Measurements from ENCODE around the gene EPHB3. TPM values are rescaled to one million over a fixed set of nuclear protein-coding genes. Genes with fewer than 3 reads are reported as not detected.

The EPHB3 gene
- total RNA-seq, 1 donor from 2014 or later = 33.7 TPM

DNA sequence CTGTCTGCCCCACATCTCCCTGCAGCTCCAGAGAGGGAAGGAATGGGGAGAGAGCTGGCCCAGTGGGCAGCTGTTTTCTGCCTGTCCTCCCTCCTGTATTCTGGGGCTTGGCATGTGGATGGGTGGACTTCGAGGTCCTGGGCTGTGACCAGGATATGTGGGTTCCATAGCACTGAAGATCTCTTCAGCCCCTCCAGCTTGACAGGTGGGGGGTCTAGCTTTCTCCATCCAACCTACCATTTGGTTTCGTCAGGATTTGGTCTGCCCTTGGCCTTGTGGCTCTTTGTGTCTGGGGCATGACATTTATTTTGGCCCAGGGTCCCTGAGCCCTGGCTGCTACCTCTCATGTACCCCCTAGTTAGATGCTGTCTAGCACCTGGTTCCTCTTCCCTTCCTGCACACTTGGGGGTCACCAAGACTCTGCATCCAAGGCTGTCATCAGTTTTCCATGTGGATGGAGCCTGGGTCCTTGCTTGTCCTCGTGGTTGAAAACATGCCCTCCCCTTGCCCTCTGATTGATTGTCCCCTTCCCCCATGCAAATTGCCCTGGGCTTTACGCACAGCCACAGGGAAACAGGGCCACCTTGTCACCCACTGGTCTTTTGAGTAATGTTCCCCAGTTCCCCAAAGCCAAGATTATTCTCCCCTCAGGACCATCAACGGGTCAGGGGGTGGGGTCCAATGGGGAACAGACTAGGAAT, 3.2 kb downstream of the EPHB3 start:
- no peak for DNase-seq

DNA sequence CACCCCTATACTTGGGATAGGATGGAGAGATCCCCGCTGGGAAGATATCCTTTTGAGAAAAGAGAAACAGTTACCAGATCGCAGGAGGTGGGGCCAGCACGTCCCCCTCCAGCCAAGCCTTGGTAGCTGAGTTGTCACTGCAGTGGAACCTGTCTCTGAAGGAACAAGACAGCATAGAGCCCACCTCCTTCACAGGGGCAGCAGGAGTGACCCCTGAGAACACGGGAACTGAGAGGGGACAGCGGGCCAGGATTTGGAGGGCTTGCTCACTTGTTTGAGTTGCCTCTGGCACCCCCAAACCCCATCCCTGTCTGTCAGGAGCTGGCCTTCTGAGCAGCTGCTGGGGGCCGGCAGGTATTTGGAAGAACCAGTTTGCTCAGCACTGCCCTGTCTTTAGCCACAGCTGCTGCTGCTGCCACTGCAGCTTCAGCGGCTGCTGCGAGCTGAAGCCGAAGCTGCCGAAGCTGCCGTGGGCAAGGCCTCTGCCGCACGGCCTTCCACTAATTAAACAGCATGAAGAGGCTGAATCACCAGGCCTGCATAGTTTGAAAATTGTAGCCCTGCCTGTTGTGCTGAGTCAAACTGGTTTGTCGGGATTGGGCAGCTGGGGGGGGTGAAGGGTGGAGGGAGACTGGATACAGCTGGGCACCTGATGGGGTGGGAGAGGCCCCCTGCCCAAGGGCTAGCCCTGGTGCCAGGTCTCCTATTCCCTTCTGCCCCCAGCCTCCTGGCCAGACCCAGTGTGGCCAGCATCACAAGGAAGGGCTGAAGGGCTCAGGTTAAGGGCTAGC, 4.0 kb downstream of the EPHB3 start:
- peak; percentile 75 for DNase-seq

DNA sequence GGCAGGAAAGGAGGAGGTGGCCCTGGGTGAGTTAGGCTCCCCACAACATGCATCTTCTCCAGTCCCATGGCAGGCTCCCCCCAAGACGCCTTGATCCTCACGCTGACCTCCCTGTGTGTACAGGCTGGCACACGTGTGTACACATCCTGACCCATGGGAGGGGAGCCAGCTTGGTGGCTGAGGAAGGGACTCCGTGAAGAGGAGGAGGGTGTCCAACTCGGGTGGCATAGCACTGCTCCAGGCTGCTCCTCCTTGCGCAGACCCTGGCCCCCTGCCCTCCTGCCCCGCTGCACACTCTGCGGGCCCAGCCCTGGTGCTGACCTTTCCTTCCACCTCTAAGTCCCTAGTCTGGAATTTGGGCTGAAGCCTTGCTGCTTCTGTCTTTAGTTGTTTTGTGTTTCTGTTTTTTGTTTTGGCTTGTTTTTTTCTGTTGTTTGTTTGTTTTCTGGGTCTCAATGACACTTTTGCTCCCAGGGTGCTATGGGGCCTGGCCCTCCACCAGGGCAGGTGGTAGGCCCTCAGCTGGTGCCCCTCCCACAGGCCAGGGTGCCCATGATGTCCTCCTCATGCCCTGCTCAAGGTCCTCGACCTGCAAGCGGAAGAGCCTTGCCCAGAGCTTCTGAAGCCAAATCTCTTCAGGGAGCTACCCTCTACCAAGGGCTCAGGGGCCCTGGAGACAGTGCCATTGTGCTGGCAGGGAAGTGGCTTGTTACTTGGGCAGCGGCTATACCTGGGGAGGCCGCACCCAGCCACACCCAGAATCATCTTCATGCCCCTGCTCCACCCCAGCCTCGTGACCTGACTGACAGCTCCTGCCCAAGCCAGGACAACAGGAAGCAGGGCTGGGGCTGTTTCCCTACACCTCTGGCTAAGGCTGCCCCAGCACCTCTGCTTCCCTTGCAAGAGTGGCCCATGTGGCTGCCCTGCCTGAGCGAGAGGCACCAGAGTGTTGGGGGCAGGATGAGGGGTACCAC, 5.1 kb downstream of the EPHB3 start:
- no peak for DNase-seq

DNA sequence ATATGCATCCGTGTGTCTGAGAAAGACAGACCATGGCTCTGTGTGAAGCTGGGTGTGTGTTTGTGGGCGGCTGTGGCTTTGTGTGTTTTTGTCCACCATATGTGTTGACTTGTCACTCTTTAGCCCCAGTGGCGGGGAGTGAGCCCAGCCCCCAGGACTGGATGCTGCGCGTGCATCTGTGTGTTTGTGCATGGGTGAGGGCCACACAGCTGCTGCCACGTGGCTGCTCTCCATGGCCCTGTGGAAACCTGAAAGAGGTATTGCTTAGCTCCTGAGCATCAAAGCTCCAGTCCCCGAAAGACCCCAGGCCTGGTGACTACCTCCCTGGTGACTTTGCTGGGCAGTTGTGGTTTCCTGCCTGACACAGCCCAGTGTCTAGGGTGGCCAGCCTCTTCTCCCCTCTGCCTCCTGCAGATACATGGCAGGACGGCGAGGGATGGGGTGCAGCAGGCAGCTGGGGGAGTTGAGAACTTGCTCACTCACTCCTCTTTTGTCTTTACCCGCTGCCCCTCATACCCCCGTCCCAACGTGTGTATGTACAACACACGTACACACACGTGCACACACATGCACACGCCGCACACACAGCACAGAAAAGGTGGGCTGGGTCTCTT, 6.5 kb downstream of the EPHB3 start:
- DNase-seq = no peak

DNA sequence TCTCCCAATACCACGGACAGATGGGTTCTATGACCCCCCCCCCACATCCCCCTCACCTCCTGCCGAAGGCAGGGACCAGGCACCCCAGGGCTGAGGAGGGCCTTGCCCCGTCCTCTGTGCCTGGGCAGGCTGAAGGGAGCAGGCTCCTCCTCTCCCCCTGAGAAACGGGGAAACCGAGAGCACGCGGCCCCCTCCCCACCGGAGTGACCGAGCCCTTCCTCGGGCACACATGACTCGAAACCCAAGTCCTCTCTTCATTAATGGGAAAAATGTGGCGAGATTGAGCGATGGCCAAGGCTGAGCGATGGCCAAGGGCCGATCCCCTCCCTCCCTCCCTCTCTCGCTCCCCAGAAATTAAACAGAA, 7.0 kb downstream of the EPHB3 start:
- DNase-seq = no peak

DNA sequence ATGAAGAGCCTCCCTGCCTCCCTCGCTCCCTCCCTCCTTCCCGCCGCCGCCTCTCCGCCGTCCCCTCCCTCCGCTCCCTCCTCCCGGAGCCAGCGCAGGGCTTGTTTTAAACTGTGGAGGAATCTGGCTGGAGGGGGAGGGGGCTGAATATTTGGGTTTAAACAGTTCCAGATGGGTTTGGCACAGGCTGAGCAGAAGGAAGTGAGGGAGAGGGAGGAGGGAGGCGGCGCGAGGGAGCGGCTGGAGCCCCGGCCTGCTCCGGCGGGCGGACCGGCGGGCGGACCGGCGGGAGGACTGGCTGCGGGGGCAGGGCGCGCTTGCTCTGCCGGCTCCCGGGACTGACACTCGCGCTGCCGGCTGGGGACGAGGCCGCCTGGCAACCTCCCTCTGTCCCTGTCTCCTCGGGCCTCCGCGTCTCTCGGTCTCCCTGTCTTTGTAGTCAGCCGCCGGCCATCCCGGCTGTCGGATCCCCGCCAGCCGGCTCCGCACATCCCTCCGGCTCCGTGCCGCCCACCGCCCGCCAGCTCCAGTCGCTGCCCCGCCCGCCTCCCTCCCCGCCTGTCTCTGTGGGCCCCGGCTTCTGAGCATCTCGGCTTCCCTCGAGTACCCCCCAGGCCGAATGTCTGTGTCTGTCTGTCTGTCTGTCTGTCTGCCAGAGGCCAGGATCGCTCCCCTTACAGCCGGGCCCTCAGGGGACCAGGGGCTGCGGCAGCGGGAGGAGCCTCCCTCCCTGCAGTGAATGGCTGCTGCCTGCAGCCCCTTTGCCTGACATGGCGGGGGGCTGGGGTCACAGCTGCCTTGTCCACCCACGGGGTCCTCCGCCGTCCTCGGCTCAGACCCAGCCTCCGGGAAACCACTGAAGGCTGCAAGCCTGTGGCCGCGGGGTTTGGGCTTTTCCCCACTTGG, 7.6 kb downstream of the EPHB3 start:
- DNase-seq = peak; percentile 99

DNA sequence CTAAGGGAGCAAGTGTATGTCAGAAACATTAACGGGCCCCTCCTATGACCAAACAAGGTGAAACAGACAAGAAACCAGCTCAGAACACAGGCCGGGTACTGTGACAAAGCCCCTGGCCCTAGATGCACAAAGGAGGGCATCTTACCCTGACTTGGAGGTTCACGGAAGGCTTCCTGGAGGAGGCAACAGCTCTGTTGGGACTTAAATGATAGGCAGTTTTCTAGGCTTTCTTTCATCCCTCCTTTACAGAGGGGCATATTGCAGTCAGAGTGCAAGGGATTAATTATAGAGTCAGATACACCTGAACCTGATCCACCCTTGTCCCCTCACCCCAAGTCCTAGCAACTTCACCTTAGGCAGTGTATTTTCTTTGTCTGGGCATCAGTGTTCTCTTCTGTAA, 8.4 kb downstream of the EPHB3 start:
- DNase-seq = no peak

DNA sequence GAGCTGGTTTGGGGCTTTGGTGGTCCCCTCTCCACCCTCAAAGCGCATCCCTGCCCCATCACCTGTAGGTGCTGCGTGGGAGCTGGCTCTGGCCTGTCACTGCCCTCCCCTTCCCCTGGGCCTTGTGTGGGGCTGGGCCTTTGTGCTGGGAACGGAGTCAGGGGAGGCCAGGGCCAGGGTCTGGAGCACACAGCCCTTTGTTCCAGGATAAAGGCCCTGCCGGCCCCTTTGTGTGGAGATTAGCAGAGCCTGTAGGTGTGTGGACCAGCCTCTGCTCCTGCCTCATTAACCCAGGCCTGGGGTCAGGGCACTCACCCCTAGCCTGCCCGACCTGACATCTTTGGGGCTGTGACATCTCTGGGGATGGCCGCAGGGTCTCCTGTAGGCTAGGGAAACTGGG, 8.9 kb downstream of the EPHB3 start:
- no peak for DNase-seq

DNA sequence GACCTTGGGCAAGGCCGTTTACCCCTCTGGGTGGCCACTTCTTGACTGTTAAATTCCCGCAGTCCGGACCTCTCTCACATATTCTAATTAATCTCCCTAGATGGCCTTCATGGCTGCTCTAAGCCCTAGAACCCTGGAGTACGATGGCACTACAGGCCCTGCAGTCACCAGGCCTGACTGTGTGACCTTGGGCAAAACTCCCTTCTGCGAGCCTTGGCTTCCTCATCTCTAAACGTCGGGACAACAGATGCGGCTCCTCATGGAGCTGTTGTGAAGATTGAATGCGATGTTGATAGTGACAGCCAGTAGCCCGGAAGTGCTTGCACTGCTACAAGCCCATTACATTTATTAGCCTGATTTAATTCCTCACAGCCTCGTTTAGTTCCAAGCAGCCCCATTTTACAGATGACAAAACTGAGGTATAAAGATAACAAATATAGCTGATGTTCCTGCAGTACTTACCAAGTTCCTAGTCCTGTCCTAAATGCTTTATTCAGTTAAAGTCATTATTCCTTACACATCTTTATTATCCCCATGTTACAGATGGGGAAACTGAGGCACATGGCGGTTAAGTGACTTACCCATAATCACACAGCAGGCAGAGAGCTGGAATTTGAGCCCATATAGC, 10.3 kb downstream of the EPHB3 start:
- DNase-seq = no peak

DNA sequence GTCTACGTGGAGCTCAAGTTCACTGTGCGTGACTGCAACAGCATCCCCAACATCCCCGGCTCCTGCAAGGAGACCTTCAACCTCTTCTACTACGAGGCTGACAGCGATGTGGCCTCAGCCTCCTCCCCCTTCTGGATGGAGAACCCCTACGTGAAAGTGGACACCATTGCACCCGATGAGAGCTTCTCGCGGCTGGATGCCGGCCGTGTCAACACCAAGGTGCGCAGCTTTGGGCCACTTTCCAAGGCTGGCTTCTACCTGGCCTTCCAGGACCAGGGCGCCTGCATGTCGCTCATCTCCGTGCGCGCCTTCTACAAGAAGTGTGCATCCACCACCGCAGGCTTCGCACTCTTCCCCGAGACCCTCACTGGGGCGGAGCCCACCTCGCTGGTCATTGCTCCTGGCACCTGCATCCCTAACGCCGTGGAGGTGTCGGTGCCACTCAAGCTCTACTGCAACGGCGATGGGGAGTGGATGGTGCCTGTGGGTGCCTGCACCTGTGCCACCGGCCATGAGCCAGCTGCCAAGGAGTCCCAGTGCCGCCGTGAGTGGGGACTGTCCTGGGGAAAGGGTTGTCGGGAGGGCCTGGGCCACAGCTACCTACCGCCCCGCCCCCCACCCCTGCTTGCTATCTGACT, 11.2 kb downstream of the EPHB3 start:
- DNase-seq = no peak

DNA sequence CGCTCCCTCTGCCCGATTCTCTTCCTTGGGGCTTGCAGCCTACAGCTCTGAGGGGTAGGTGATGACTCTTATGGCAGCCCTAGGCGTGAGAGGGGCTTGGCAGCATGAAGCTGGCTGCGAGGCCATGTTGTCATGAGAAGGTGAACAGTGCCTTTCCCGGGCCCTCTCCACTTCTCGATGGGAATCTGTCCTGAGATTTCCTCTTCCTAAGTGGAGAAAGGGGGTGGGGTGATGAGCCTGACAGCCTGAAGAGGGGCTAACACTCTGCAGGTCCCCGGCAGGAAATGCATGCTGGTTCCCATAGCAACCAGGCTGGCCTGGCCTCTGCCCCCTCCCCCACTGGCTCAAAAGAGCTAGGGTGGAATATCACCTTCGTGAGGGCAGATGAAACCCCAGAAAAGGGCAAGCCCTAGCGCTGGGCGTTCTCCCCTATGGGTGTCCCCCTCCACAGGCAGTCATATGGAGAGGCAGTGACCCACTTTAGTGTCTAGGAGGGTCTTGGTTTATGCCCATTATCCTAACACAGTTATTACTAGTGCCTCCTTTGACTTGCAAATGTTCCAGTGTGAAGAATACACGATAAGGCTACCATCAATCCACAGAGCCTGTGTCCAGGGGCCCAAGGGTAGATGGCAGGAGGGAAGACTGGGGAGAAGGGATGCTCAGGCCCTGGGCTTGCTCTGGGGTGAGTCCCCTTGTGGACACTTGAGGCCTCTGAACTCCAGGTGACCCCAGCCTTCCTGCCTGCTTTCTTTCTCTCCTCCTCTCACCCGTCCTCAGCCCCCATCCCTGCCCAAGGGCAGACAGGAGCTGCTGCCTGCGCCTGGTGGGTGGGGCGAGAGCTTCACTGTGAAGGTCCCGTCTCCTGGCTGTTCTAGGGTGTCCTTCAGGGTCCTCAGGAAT, 13.2 kb downstream of the EPHB3 start:
- DNase-seq = peak; percentile 65

DNA sequence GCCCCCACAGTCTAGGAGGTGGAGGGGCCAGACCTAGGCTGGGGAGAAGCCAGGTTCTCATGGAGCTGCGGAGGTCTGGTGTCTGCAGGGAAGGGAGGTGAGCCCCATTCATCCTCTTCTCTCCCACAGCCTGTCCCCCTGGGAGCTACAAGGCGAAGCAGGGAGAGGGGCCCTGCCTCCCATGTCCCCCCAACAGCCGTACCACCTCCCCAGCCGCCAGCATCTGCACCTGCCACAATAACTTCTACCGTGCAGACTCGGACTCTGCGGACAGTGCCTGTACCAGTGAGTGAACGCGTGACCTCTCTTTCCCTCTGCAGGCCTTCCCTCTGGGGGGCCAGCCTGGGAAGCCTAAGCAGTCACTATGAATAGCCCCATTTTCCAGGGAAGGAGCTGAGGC, 14.1 kb downstream of the EPHB3 start:
- DNase-seq = no peak

DNA sequence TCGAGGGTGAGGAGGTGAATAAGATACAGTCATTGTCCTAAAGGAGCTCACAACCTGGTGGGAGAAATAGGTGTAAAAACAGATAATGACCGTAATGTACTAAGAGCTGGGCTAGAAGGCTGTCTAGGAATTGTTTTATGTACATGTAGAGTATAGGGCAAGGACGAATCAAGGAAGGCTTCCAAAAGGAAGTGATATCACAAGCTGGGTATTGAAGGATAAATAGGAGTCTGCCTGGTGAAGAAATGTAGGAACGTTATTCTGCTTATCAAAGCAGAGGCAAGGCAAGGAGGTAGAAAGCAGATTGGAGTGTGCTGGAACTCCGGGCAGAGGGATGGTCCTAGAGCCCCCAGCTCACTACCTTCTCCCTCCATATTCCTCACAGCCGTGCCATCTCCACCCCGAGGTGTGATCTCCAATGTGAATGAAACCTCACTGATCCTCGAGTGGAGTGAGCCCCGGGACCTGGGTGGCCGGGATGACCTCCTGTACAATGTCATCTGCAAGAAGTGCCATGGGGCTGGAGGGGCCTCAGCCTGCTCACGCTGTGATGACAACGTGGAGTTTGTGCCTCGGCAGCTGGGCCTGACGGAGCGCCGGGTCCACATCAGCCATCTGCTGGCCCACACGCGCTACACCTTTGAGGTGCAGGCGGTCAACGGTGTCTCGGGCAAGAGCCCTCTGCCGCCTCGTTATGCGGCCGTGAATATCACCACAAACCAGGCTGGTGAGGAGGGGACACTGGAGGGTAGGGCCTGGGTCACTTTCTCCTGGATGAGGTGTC, 15.1 kb downstream of the EPHB3 start:
- DNase-seq = no peak

DNA sequence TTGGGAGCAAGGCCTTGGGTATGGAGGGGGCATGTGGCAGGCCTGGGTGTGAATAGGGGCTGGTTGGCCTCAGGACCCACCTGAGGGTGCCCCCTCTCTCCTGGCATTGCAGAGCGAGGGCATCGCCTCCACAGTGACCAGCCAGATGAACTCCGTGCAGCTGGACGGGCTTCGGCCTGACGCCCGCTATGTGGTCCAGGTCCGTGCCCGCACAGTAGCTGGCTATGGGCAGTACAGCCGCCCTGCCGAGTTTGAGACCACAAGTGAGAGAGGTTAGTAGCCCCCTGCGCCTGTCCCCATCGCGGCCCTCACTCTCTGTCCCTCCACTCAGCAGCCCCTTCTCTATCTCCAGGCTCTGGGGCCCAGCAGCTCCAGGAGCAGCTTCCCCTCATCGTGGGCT, 16.0 kb downstream of the EPHB3 start:
- DNase-seq = no peak

DNA sequence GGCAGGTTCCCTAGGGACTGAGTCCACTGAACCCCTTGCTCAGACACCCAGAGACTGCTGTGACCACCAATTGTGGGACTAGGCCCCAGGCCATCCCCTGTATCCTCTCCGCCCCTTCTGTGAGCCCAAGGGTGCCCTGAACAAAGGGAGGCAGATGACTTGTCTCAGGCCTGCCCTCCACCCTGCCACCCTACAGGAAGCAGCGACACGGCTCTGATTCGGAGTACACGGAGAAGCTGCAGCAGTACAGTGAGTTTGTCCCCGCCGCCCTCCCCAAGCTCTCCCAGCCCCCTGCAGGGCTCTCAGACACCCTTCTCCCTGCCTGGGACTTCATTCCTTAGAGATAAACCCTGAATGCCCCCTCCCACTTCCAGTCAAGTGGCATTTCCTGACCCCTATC, 16.6 kb downstream of the EPHB3 start:
- no peak for DNase-seq

DNA sequence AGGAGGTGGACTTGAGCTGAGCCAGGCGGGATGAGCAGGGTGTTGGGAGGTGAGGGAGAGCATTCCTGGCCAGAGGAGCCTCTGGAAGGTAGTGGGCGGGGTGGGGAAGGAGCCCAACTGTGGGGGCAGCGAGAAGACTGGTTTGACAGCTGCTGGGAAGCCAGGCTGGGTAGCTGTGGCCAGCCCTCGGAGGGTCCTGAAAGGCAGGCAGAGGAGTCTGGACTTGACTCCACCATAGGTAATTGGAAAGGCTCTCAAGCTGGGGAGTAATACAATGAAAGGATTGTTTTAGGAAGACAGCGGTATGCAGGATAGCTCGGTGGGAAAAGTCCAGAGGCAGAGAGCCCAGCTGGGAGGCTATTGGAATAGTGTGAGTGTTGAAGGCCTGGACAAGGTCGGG, 17.2 kb downstream of the EPHB3 start:
- DNase-seq = no peak

DNA sequence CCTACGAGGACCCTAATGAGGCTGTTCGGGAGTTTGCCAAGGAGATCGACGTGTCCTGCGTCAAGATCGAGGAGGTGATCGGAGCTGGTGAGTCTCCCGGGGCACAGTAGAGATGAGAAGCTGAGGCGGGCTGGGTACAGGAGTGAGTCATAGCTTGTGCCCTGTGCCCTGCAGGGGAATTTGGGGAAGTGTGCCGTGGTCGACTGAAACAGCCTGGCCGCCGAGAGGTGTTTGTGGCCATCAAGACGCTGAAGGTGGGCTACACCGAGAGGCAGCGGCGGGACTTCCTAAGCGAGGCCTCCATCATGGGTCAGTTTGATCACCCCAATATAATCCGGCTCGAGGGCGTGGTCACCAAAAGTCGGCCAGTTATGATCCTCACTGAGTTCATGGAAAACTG, 17.9 kb downstream of the EPHB3 start:
- no peak for DNase-seq

DNA sequence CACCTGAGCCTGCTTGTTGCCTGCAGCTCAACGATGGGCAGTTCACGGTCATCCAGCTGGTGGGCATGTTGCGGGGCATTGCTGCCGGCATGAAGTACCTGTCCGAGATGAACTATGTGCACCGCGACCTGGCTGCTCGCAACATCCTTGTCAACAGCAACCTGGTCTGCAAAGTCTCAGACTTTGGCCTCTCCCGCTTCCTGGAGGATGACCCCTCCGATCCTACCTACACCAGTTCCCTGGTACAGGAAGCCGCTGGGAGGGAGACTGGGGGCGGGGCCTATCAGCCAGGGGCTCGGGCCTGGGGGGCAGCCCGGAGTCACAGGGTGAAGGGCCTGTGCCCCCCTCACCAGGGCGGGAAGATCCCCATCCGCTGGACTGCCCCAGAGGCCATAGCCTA, 18.8 kb downstream of the EPHB3 start:
- no peak for DNase-seq
